ENCODE data around the gene CHCHD3. TPM values are rescaled to one million over a fixed set of nuclear protein-coding genes. Genes with fewer than 3 reads are reported as not detected.
A peak's percentile ranks its signal among the peaks of the same experiment; 100 is the strongest.

The CHCHD3 gene
- 96.1 and 99.7 TPM in 2 replicates for total RNA-seq (ENCODE audit: low replicate concordance)

DNA sequence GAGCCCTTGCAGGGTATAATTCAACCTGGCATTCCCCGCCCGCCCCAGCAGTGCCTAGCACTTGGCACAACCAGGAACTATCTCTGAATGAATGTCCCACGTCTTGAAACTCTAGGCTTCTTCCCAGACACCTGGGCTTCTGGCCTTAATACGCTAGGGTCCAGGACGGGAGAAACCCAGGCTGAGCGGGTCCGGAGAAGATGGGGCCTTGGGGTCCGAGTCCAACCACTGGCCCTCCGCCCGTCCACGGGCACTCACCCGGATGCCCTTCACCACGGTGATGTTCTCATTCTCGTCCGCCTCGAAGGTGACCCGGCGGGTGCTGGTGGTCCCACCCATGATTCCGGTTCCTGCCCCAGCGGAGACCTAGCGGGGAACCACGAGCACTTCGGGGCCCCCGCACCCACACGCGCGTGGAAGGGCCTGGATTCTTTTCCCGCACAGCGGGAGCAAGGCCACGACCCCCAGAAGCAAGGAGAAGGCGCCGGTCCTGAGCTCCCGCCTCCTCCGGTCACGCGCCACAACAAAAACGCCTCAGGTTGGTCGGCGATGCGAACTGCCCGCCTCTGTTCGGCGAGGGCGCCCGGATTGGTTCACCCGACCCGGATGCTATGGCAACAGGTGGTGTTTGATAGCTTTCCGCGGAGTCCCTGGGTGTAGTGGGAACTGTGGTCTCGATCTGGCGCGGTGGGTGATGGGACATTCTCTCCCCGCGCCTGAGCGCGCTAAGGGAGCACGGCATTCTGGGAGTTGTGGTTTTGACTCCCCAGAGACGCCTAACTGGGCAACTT lies at the start of gene CHCHD3:
CHCHD3 (minus strand) TSS at position 492 of the 791 bp plus-strand sequence; CDS start at position 339, 153 bp downstream.
- H3K4me3 ChIP-seq (ENCODE audit: low read depth, low read length): peak within 1 kb of the TSS; percentile 78
- TF ChIP-seq, protein P1, sequence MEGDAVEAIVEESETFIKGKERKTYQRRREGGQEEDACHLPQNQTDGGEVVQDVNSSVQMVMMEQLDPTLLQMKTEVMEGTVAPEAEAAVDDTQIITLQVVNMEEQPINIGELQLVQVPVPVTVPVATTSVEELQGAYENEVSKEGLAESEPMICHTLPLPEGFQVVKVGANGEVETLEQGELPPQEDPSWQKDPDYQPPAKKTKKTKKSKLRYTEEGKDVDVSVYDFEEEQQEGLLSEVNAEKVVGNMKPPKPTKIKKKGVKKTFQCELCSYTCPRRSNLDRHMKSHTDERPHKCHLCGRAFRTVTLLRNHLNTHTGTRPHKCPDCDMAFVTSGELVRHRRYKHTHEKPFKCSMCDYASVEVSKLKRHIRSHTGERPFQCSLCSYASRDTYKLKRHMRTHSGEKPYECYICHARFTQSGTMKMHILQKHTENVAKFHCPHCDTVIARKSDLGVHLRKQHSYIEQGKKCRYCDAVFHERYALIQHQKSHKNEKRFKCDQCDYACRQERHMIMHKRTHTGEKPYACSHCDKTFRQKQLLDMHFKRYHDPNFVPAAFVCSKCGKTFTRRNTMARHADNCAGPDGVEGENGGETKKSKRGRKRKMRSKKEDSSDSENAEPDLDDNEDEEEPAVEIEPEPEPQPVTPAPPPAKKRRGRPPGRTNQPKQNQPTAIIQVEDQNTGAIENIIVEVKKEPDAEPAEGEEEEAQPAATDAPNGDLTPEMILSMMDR (IDR thresholded peaks at IDR 0.05; ENCODE audit: insufficient read depth, low read length): no peak
- peak; percentile 97 for DNase-seq (ENCODE audit: low read depth)

DNA sequence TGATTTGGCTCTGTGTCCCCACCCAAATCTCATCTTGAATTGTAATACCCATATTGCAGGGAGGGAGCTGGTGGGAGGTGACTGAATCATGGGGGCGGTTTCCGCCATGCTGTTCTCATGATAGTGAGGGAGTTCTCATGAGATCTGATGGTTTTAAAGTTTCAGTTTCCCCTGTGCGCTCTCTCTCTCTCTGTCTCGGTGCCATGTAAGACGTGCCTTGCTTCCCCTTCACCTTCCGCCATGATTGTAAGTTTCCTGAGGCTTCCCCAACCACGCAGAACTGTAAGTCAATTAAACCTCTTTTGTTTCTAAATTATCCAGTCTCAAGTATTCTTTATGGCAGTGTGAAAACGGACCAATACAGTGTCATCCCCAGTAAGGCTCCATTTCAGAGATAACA lies 48.3 kb upstream of the CHCHD3 start:
- no peak for DNase-seq (ENCODE audit: low read depth)
- TF ChIP-seq, protein P1 (IDR thresholded peaks at IDR 0.05; ENCODE audit: insufficient read depth, low read length): no peak
- H3K4me3 ChIP-seq (ENCODE audit: low read depth, low read length): no peak overlapping the region

DNA sequence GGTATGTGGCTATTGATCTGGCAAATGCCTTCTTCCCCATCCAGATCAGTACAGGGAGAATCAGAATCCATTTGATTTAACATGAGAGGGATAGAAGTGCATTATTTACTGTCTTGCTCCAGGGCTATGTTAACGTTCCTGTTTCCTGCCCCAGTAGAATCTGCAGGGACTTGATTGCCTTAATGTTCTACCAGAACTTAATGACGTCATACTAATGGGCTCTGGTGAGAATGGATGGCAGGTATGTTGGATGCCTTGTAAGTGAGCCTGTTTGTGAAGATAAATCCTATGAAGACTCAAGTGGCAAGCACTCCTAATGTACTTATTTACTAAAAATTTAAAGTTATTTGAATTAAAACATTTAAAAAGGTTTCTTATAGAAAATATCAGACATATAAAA lies 44.5 kb upstream of the CHCHD3 start:
- no peak for DNase-seq (ENCODE audit: low read depth)
- no peak overlapping the region for H3K4me3 ChIP-seq (ENCODE audit: low read depth, low read length)
- TF ChIP-seq, protein P1 (IDR thresholded peaks at IDR 0.05; ENCODE audit: insufficient read depth, low read length): no peak

DNA sequence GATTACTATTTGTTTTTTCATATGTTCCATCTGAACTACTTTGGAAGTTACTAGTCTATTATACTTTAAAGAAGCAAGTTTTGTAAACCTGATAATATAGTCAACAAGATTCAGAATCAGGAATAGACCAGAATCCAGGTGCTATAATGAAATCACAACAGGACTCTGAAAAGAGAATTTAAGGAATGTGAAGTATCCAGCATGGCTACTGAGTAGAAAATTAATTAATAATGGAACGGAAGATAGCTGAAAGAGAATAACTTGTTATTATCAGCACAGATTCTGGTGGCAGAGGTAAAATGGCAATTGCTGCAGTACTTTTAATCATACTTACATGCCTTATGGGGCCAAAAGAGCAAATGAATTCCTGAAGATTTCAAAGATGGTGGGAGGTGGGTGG lies 43.1 kb upstream of the CHCHD3 start:
- TF ChIP-seq, protein P1 (IDR thresholded peaks at IDR 0.05; ENCODE audit: insufficient read depth, low read length): no peak
- H3K4me3 ChIP-seq (ENCODE audit: low read depth, low read length): no peak overlapping the region
- DNase-seq (ENCODE audit: low read depth): no peak

DNA sequence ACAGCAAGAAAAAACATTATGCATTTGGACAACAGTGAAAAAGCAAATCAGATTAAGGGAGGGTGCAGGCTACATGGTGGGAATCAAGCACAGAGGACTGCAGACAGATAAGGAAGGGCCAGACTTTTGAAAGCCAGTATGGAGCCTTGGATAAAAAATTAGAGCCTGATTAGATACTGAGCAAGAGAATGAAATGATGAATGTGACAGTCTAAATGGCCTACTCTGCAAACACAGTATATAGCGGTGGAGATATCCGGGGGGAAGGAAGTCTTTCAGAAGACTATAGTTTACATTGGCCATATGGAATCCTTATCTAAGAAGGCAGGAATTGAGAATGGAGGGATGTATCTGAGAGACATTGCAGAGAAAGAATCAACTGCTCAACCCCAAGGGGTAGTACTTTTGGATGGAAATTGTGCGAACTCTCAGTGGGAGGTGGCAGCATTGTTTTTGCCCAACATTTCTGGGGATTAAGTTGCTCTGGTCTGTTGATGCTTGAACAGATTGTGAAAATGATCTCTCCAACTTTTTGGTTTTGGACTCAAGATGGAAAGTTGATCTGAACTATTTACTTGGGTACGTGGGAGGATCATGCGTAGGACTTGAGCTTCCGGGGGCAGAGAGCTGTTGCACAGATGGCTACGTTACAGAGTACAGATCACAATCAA lies 39.4 kb upstream of the CHCHD3 start:
- DNase-seq (ENCODE audit: low read depth): no peak
- no peak overlapping the region for H3K4me3 ChIP-seq (ENCODE audit: low read depth, low read length)
- TF ChIP-seq, protein P1 (IDR thresholded peaks at IDR 0.05; ENCODE audit: insufficient read depth, low read length): no peak

DNA sequence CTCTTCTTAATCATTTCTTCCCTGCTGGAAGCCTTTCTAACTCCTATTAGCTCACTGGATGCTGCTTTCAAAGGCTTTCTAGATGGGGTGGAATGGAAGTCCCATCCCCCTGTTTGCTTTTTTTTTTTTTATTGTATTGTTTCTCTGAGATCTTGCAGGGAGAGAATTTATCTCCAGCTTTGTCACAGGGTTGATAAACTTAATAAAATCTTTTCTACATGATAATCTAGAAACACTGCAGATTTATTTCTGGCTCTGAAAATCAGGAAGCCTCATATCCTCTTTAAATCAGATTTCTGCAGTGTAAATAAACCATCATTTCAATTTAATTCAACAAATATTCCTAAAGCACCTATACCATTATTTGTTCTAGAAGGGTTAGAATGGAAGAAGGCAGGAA lies 37.2 kb upstream of the CHCHD3 start:
- DNase-seq (ENCODE audit: low read depth): no peak
- TF ChIP-seq, protein P1 (IDR thresholded peaks at IDR 0.05; ENCODE audit: insufficient read depth, low read length): no peak
- no peak overlapping the region for H3K4me3 ChIP-seq (ENCODE audit: low read depth, low read length)
